Thymus (tissue), 11 donors: ENCODE measurements around the gene FAM200C. TPM values are rescaled to one million over a fixed set of nuclear protein-coding genes. Genes with fewer than 3 reads are reported as not detected.
A peak's percentile ranks its signal among the peaks of the same experiment; 100 is the strongest.

ENCODE experiments used
- DNase-seq, 9 donors: peaks; one replicate each; pipeline ENCODE4 v3.0.0-alpha.2; 2013; ENCODE audit warnings: low spot score in 9 of 9, low read depth in 6 of 9, missing footprints in 1 of 9
- H3K27ac ChIP-seq, 2 donors: one replicate each; pipeline ENCODE4 v1.5.1; 2013; ENCODE audit warnings: control low read depth in 1 of 2, low read depth in 1 of 2, low read length in 1 of 2, mild to moderate bottlenecking in 1 of 2, moderate library complexity in 1 of 2
- H3K27me3 ChIP-seq, 2 donors: one replicate each; pipeline ENCODE4 v1.5.1; 2013; ENCODE audit warnings: low read length in 1 of 2; ENCODE audit not compliant: control insufficient read depth in 2 of 2, insufficient read depth in 1 of 2
- H3K36me3 ChIP-seq, 2 donors: one replicate each; pipeline ENCODE4 v1.5.1; 2013; ENCODE audit warnings: low read length in 1 of 2, mild to moderate bottlenecking in 1 of 2, moderate library complexity in 1 of 2; ENCODE audit not compliant: control insufficient read depth in 2 of 2, insufficient read depth in 2 of 2
- H3K4me1 ChIP-seq, 2 donors: one replicate each; pipeline ENCODE4 v1.5.1; 2013; ENCODE audit warnings: low read length in 2 of 2; ENCODE audit not compliant: control insufficient read depth in 2 of 2, insufficient read depth in 2 of 2
- H3K4me3 ChIP-seq, 2 donors: one replicate each; pipeline ENCODE4 v1.5.1; 2013; ENCODE audit warnings: low read length in 2 of 2, control low read depth in 1 of 2, mild to moderate bottlenecking in 1 of 2
- H3K9me3 ChIP-seq, 2 donors: one replicate each; pipeline ENCODE4 v1.5.1; 2013; ENCODE audit warnings: low read length in 1 of 2, mild to moderate bottlenecking in 1 of 2; ENCODE audit not compliant: control insufficient read depth in 2 of 2, insufficient read depth in 1 of 2
- WGBS: extraction: QIAGEN DNeasy Blood & Tissue Kit; methylation state at CpG from one replicate; pipeline ENCODE4 v1.1.7; 2013; 5-methylcytosine and 5-hydroxymethylcytosine counted together
- polyA plus RNA-seq: library from polyadenylated mRNA; stranded (reverse); fragments of 200-250 nt; gene quantifications from one replicate; pipeline ENCODE4 v1.2.3, GENCODE V29; 2013
- total RNA-seq: library from RNA; stranded (reverse); fragments of 120-200 nt; gene quantifications from one replicate; pipeline ENCODE4 v1.2.4, GENCODE V29; 2013
- donor health status: healthy.

FAM200C gene
- total and polyA plus RNA-seq, 2 donors, result 4.1 to 5.5 TPM

GRCh38 chr5:160356550-160357347 is 43.1 kb downstream of the FAM200C start:
- Histone ChIP-seq H3K4me1 (no peaks in the 10 kb centered on the region), H3K4me3 (no peak overlapping the region), H3K36me3 (no peaks in the 10 kb centered on the region), H3K27ac (no peak overlapping the region), H3K9me3 (no peaks in the 10 kb centered on the region), H3K27me3 (no peaks in the 10 kb centered on the region)
- DNase-seq, result no peak
- 86% methylated on average over 7 of the region's 7 CpGs for WGBS

- no peaks in the 10 kb centered on the region for H3K9me3 ChIP-seq
- DNase-seq, result no peak
- H3K4me3 ChIP-seq, result no peak overlapping the region
- no peaks in the 10 kb centered on the region for H3K36me3 ChIP-seq
- H3K27ac ChIP-seq, result no peak overlapping the region
- WGBS, result 96% methylated on average over 14 of the region's 14 CpGs
- H3K27me3 ChIP-seq, result no peaks in the 10 kb centered on the region
- no peaks in the 10 kb centered on the region for H3K4me1 ChIP-seq
Measured at GRCh38 chr5:160354666-160355065, 45.2 kb downstream of the FAM200C start.

GRCh38 chr5:160353379-160353778 is 46.5 kb downstream of the FAM200C start:
- no peaks in the 10 kb centered on the region for H3K9me3 ChIP-seq
- H3K27ac ChIP-seq, result no peak overlapping the region
- H3K4me3 ChIP-seq, result no peak overlapping the region
- 96% methylated on average over 8 of the region's 8 CpGs for WGBS
- H3K27me3 ChIP-seq, result no peaks in the 10 kb centered on the region
- no peaks in the 10 kb centered on the region for H3K36me3 ChIP-seq
- no peaks in the 10 kb centered on the region for H3K4me1 ChIP-seq
- DNase-seq, result no peak

GRCh38 chr5:160352308-160352707 is 47.5 kb downstream of the FAM200C start:
- Histone ChIP-seq H3K4me1 (no peaks in the 10 kb centered on the region), H3K36me3 (no peaks in the 10 kb centered on the region), H3K4me3 (no peak overlapping the region), H3K27ac (no peak overlapping the region), H3K27me3 (no peaks in the 10 kb centered on the region), H3K9me3 (no peaks in the 10 kb centered on the region)
- 96% methylated on average over 4 of the region's 4 CpGs for WGBS
- DNase-seq, result no peak

GRCh38 chr5:160349935-160350303 is 49.9 kb downstream of the FAM200C start:
- no peak overlapping the region for H3K27ac ChIP-seq
- no peak for DNase-seq
- no peaks in the 10 kb centered on the region for H3K27me3 ChIP-seq
- H3K4me1 ChIP-seq, result no peaks in the 10 kb centered on the region
- 95% methylated on average over 4 of the region's 4 CpGs for WGBS
- no peak overlapping the region for H3K4me3 ChIP-seq
- no peaks in the 10 kb centered on the region for H3K9me3 ChIP-seq
- H3K36me3 ChIP-seq, result no peaks in the 10 kb centered on the region

- Histone ChIP-seq H3K27me3 (no peaks in the 10 kb centered on the region), H3K9me3 (no peaks in the 10 kb centered on the region), H3K4me1 (no peaks in the 10 kb centered on the region), H3K4me3 (no peak overlapping the region), H3K27ac (no peak overlapping the region), H3K36me3 (no peaks in the 10 kb centered on the region)
- DNase-seq, result no peak
- 97% methylated on average over 27 of the region's 27 CpGs for WGBS
Measured at GRCh38 chr5:160349249-160349934, 50.5 kb downstream of the FAM200C start.

GRCh38 chr5:160348080-160348479 is 51.8 kb downstream of the FAM200C start:
- no peaks in the 10 kb centered on the region for H3K9me3 ChIP-seq
- no peak overlapping the region for H3K27ac ChIP-seq
- DNase-seq, result peak in 1 of 9 donors; percentile 7
- 90% methylated on average over 11 of the region's 11 CpGs for WGBS
- H3K4me3 ChIP-seq, result no peak overlapping the region
- no peaks in the 10 kb centered on the region for H3K4me1 ChIP-seq
- no peaks in the 10 kb centered on the region for H3K36me3 ChIP-seq
- H3K27me3 ChIP-seq, result no peaks in the 10 kb centered on the region

- Histone ChIP-seq H3K9me3 (no peaks in the 10 kb centered on the region), H3K27me3 (no peaks in the 10 kb centered on the region), H3K4me3 (no peak overlapping the region), H3K4me1 (no peaks in the 10 kb centered on the region), H3K27ac (no peak overlapping the region), H3K36me3 (no peaks in the 10 kb centered on the region)
- no peak for DNase-seq
- 95% methylated on average over 6 of the region's 6 CpGs for WGBS
Measured at GRCh38 chr5:160347448-160347847, 52.4 kb downstream of the FAM200C start.
